GM18861 (cell line): ENCODE measurements around the gene FBXO7.
"Not testable (repeated sequence)": the region's sequence is repeated elsewhere in the genome, so short reads cannot be mapped to it uniquely, and the experiment has no call there.

Experiments used
- ATAC-seq: cut with Tn5 transposase; IDR thresholded peaks from one replicate; pipeline ENCODE4 v1.9.1; 2021; ENCODE audit not compliant: unreplicated experiment

FBXO7 gene

DNA sequence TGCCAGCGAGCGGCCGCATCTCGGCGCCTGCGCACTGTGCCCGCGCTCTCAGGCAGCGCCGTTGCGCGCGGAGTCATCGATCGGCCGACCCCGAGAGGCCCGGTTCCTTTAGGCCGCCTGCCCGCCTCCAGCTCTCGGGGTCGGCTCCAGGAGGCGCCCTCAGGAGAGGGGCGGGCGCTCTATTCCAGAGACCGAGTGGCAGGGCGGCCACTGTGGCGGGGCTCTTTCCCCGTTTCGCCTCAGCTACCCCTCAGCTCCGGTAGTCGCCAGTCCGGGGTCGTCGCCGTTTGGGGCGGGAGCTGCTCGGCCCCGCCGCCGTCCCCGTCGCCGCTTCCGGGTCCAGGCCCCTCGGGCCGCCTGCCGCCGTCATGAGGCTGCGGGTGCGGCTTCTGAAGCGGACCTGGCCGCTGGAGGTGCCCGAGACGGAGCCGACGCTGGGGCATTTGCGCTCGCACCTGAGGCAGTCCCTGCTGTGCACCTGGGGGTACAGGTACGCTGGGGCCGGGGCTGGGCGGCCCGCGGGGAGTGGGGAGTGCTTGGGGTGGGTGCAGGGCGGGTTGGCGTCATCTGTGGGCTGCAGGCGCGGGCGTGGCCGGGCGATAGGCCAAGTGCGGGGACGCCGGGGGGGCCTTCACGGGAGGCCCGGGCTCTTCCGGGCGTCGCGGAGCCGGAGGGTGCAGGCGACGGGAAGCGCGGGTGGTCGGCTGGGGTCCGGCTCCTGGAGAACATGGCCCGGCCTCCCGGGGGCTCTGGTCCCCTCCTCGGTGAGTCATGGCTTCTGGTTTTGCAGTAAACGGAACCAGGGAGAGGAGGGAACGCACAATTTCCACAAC lies at the start of gene FBXO7:
FBXO7 (plus strand) TSS at position 177 of the 833 bp plus-strand sequence; CDS start at position 369, 192 bp downstream.
- ATAC-seq, result peak; percentile 48

GRCh38 chr22:32426881-32427280 lies 47.7 kb upstream of the FBXO7 start:
- ATAC-seq, result no peak

GRCh38 chr22:32430352-32430751 lies 44.3 kb upstream of the FBXO7 start:
- no peak for ATAC-seq

GRCh38 chr22:32444068-32444467 lies 30.5 kb upstream of the FBXO7 start:
- no peak for ATAC-seq

GRCh38 chr22:32446321-32446720 lies 28.3 kb upstream of the FBXO7 start:
- ATAC-seq, result no peak

- ATAC-seq, result no peak
These were observed 25.6 kb upstream of the FBXO7 start for GRCh38 chr22:32448980-32449379.

- ATAC-seq, result no peak
These were observed 17.6 kb upstream of the FBXO7 start for GRCh38 chr22:32457031-32457430.

GRCh38 chr22:32462452-32462851 lies 12.2 kb upstream of the FBXO7 start:
- no peak for ATAC-seq

- ATAC-seq, result no peak
These were observed 8.9 kb upstream of the FBXO7 start for GRCh38 chr22:32465661-32466060.

DNA sequence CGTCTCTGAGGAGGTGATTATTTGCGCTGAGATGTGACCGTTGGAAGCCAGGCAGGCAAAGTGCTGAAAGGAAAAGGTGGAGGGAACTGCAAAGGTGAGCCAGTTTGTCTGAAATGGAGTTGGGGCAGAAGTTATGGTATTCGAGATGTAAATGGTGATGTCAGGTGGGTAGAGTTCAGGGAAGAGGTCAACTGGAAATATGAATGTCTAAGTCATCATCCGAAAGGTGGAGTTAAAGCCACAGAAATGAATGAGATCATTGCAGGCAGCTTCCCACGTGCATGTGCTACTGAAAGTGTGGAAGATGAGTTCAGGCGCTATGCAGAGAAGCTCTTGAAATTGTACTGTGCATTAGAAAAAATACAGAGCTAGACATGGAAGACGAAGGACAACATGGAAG lies 8.1 kb upstream of the FBXO7 start:
- no peak for ATAC-seq

GRCh38 chr22:32469799-32470212 lies 4.8 kb upstream of the FBXO7 start:
- ATAC-seq, result no peak

GRCh38 chr22:32473388-32473952 lies 1.1 kb upstream of the FBXO7 start:
- ATAC-seq, result peak; percentile 27

GRCh38 chr22:32475468-32476010 lies 928 bp downstream of the FBXO7 start:
- ATAC-seq, result no peak

GRCh38 chr22:32476281-32477195 lies 1.9 kb downstream of the FBXO7 start:
- no peak for ATAC-seq

GRCh38 chr22:32477596-32477995 lies 3.0 kb downstream of the FBXO7 start:
- no peak for ATAC-seq

DNA sequence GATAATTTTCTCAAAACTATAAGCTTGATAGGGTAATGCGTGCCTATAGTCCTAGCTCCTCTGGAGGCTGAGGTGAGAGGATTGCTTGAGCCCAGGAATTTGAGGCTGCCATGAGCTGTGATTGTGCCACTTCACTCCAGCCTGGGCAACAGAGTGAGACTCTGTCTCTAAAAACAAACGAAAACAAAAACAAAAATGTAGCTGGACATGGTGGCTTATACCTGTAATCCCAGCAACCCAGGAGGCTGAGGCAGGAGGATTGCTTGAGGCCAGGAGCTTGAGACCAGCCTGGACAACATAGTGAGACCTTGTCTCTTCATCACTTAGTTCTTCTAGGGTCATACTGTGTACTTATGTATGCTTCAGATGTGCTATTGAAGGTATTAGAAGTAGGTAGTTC lies 3.9 kb downstream of the FBXO7 start:
- ATAC-seq, result not testable (repeated sequence)

DNA sequence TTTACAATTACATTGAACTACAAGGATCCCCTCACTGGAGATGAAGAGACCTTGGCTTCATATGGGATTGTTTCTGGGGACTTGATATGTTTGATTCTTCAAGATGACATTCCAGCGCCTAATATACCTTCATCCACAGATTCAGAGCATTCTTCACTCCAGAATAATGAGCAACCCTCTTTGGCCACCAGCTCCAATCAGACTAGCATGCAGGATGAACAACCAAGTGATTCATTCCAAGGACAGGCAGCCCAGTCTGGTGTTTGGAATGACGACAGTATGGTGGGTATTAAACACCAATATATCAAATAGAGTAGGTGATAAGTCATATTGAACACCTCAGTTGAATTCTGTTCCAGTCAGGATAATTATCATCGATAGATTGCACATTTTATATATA lies 4.4 kb downstream of the FBXO7 start:
- no peak for ATAC-seq

DNA sequence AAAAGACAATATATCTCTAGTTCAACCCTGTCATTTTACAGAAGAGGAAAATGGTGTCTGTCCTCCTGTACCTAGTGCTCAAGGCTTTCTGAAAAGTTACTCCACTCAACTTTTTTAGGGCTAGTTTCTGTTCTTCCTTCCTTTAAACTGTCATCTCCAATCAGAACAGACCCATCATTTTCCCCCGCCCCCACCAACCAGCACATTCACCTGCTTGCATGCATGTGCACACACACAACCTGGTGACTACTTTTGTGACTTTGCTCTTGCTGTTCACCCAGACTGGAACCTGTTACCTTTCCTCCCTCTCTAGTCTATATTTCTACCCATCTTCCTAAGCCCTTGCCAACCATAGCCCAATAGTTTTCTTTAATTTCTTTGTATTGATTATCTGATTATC lies 5.6 kb downstream of the FBXO7 start:
- ATAC-seq, result no peak

DNA sequence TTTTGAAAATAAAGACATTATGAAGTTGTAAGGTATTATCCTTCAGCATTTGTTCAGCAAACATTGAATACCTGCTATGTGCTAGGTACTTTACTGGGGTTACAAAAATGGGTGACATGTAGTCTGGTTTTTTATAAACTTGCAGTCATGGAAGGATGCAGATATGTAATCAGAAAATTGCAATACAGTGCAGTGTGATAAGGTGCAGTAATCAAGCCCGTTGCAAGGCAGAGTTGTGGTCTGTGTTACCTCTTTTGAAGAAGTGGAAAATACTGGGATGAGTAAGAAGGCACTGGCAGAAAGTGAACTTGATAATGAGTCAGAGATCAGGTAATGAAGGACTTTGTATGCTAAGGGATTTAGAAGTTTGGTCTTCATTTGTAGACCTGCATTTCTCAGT lies 8.1 kb downstream of the FBXO7 start:
- ATAC-seq, result no peak

DNA sequence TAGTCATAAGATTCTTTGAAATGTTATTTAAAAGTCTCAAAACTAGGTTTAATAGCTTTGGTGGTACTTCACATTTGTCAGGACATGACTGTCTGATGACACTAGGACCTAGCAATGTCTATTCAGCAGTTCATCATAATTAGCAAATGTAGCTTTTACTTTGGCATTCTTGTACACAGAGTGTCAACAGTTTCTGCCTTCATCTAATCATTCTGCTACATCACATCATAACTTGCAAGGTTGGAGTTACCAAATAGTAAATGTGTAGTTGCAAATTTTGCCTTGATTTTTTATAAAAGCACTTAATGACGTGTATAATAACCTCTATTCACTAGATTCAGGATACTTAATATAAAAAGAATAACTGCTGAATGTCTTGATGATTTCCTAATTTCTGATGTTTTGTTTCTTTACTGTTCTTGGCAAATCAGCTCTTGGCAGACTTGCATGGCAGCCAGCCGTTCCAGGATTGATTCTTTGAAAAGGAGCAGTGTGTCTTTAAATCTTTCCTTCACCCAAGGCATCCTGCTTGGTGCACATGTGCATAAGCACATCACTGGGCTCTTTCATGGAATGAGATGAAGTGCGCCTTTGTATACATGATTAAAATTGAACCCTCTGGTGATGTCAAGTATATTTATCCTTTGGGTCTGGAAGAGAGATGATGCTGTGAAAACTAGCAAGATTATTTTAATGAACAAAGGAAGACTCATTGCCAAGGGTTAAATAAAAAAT lies 12.2 kb downstream of the FBXO7 start:
- ATAC-seq, result no peak

DNA sequence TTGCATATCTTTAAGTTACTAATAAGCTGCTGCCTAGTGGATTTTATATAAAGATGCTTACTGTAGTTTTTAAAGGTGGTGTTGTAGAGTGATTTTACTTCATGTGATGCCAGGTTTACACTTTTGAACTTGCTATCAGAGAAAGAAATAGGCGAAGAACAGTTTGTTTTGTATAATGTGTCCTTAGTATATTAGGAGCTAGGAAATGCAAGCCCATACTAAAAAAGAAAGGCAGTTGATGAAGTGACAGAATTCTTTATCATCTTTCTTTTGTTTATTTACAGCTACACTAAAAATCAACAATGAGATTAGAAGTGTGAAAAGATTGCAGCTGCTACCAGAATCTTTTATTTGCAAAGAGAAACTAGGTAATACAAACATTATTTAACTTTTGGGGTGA lies 12.8 kb downstream of the FBXO7 start:
- ATAC-seq, result no peak
